GM10847 (cell line): Measurements from ENCODE around the gene SH3BGRL.

Experiments used
- POLR2A ChIP-seq: IDR thresholded peaks from 2 replicates; pipeline ENCODE4 v1.6.1; 2011; ENCODE audit not compliant: insufficient read length; ENCODE audit errors: extremely low read depth

Gene SH3BGRL

DNA sequence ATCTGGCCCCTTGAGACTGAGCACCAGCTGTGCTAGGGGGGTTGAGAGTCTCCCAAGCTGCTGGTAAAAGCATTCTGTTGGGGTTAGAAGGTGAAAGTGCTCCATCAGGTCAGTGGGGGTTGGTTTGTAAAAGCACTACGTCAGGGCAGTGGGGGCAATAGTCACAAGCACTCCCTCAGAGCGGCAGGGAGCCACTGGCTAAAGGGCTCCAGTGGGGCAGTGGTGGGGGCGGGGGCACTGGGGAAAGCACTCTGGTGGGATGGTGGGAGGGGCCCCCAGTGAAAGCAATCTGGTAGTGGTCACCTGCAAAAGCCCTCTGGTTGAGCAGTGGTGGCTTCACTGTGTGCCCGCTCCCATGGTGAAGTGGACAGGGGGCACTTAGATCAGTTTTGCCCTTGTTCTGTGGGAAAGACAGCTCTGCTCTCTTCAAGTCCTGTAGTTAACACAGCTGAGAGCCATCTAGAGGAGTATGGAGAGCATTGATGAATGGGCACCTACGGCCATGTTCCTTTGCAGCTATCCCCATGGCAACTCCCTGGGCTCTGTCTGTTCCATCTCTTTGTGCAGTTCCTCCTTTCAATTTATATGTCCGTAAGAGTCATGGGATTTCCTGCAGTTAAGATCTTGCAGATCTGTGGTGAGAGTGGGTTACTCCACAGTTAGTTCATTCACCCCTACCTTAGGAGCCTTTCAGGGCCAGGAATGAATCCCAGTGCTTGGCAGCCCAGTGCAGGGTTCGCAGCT lies 106.4 kb downstream of the SH3BGRL start:
- no peak for TF ChIP-seq POLR2A

DNA sequence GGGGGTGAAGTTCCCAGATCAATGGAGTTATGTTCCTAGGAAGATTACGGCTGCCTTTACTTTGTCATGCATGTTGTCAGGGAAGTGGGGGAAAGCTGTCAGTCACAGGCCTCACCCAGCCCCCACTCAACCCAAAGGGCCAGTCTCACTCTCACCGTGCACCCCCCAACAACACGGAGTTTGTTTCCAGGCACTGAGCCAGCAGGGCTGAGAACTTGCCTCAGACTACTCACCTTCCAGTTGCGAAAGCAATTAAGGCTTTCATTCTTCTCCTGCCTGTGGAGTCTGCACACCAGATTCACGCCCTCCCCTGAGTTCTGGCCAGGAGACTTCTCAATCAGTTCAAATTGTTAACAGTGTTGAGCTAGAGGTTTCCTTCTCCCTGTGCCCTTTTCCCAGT lies 114.3 kb downstream of the SH3BGRL start:
- no peak for TF ChIP-seq POLR2A

DNA sequence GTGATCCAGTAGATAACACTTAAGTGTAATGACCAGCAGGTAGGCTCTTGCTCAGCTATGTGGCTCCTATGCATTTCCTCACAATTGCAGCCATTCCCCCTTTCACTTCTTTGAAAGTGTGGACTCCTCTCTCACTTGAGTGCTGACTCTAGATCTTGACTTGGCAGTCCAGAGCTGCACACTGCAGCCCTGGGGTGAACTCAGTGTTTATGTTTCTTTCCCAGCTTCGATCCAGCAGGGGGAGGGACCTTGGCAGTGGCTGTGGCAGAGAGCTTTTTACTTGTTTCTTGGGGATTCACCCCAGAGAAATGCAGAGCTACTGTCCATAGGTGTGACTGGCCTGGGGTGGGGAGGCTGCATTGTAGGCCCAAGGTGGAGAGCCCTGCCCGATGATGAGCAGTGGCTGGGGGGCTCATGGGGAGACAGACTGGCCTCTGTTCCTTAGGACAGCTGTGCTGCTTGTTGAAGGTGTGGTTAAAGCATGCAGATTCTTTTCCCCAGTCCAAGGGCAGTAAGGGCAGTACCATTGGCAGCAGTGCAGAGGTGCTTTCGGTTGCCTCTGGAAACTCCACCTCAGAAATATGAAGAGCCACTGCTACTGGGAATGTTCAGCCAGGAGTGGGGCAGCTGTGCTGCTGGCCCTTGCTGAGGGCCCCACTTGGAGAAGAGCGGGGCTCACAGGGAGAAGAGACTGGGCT lies 134.7 kb downstream of the SH3BGRL start:
- TF ChIP-seq POLR2A = no peak

DNA sequence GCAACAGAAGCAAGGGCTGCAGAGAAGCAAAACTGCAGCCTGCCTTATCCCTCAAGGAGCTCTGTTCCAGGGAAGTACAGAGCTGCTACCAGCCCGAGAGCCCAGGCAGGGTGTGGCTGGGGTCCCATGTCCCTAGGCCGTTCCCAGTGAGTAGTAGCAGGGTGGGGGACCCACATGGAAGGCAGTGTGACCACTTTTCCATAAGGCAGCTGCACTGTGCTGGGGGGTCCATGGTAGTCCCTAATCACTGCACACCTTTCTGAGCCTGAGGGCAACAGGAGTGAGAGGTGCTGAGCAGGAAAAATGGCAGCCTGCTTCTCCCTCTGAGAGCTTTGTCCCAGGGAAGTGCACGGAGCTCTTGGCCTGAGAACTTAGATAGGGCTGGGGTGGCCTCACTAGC lies 135.9 kb downstream of the SH3BGRL start:
- no peak for TF ChIP-seq POLR2A

DNA sequence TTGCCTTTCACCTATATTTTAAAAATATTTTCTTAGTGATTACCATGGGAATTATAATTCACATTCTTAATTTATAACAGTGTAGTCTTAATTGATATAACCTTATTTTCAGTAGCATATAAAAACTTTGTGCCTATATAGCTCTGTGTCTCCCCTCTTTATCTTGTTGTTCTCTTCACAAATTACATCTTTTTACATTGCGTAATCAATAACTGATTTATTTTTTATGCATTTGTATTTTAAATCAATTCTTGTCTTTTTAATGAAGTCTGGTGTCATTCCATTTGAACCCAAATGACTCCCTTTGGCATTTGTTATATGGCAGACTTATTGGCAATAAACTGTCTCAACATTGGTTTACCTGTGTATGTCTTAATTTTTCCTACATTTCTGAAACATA lies 137.0 kb downstream of the SH3BGRL start:
- TF ChIP-seq POLR2A = no peak
